GM12878 (cell line): ENCODE data around the gene UNC13D. TPM values are rescaled to one million over a fixed set of nuclear protein-coding genes. Genes with fewer than 3 reads are reported as not detected.
A peak's percentile ranks its signal among the peaks of the same experiment; 100 is the strongest.

Experiments
- BACH1 ChIP-seq: fragments of 450-650 bp; IDR thresholded peaks from 2 replicates; pipeline ENCODE4 v1.6.1; 2017; ENCODE audit warnings: mild to moderate bottlenecking, borderline replicate concordance
- BCL11A ChIP-seq: IDR thresholded peaks from 2 replicates; pipeline ENCODE4 v1.6.1; 2011; ENCODE audit warnings: low read depth, low read length
- BHLHE40 ChIP-seq, 2 experiments: fragments of 450-650 bp in 1 of 2; IDR thresholded peaks; 2 replicates each; pipeline ENCODE4 v1.6.1; 2011 to 2017; ENCODE audit warnings: low read depth in 2 of 2, borderline replicate concordance in 1 of 2, improper control_type of control experiment in 1 of 2, low read length in 1 of 2, mild to moderate bottlenecking in 1 of 2
- BMI1 ChIP-seq: fragments of 450-650 bp; IDR thresholded peaks from 2 replicates; pipeline ENCODE4 v1.6.1; 2016; ENCODE audit warnings: mild to moderate bottlenecking, moderate library complexity, borderline replicate concordance
- CBFB ChIP-seq: IDR thresholded peaks from 2 replicates; pipeline ENCODE4 v1.6.1; 2016; ENCODE audit warnings: antibody characterized with exemption, low read depth
- CHD1 ChIP-seq: IDR thresholded peaks from 2 replicates; pipeline ENCODE4 v1.6.1; 2012; ENCODE audit warnings: low read depth, low read length, improper control_type of control experiment
- E4F1 ChIP-seq: fragments of 450-650 bp; IDR thresholded peaks from 2 replicates; pipeline ENCODE4 v1.6.1; 2018; ENCODE audit warnings: borderline replicate concordance, mild to moderate bottlenecking; ENCODE audit not compliant: partially characterized antibody
- EP300 ChIP-seq, 2 experiments: fragments of 150-350 bp in 1 of 2; IDR thresholded peaks; 2 replicates each; pipeline ENCODE4 v1.6.1; 2011 to 2012; ENCODE audit warnings: low read depth in 2 of 2, low read length in 2 of 2, borderline replicate concordance in 1 of 2, improper control_type of control experiment in 1 of 2, inconsistent platforms in 1 of 2; ENCODE audit not compliant: control insufficient read depth in 1 of 2
- EZH2 ChIP-seq: IDR thresholded peaks from 2 replicates; pipeline ENCODE4 v1.6.1; 2012; ENCODE audit warnings: low read depth, mild to moderate bottlenecking, control low read depth, inconsistent platforms, low read length, borderline replicate concordance; ENCODE audit not compliant: control insufficient read depth
- HDGF ChIP-seq: fragments of 450-650 bp; IDR thresholded peaks from 2 replicates; pipeline ENCODE4 v1.6.1; 2016; ENCODE audit warnings: antibody characterized with exemption
- NFXL1 ChIP-seq: fragments of 450-650 bp; IDR thresholded peaks from 2 replicates; pipeline ENCODE4 v1.6.1; 2017; ENCODE audit warnings: antibody characterized with exemption, mild to moderate bottlenecking, borderline replicate concordance
- RB1 ChIP-seq: fragments of 450-650 bp; formaldehyde crosslinking; IDR thresholded peaks from 2 replicates; pipeline ENCODE4 v1.6.1; 2017; ENCODE audit warnings: mild to moderate bottlenecking, borderline replicate concordance
- SP1 ChIP-seq: IDR thresholded peaks from one replicate; pipeline ENCODE4 v1.6.1; 2011; ENCODE audit warnings: low read depth, low read length
- SRF ChIP-seq, 2 experiments: IDR thresholded peaks; 2 replicates each; pipeline ENCODE4 v1.6.1; 2011; ENCODE audit warnings: low read depth in 2 of 2, low read length in 2 of 2, mild to moderate bottlenecking in 1 of 2, moderate library complexity in 1 of 2
- TCF12 ChIP-seq: IDR thresholded peaks from 2 replicates; pipeline ENCODE4 v1.6.1; 2011; ENCODE audit warnings: low read depth, mild to moderate bottlenecking, low read length
- TCF3 ChIP-seq: IDR thresholded peaks from 2 replicates; pipeline ENCODE4 v1.6.1; 2012; ENCODE audit warnings: low read depth, mild to moderate bottlenecking, low read length, borderline replicate concordance; ENCODE audit not compliant: insufficient read depth
- ZNF274 ChIP-seq: IDR thresholded peaks from one replicate; pipeline ENCODE4 v1.8.0; 2011; ENCODE audit not compliant: insufficient read length, insufficient read depth
- ZNF592 ChIP-seq: fragments of 450-650 bp; IDR thresholded peaks from 2 replicates; pipeline ENCODE4 v1.6.1; 2017; ENCODE audit warnings: mild to moderate bottlenecking, moderate library complexity
- ZZZ3 ChIP-seq: IDR thresholded peaks from 2 replicates; pipeline ENCODE4 v1.6.1; 2011; ENCODE audit warnings: low read depth; ENCODE audit not compliant: control insufficient read depth, insufficient read length
- polyA plus RNA-seq, 11 experiments: library from polyadenylated mRNA; depleted of rRNA in 4 of 11; unstranded in 6 of 11; stranded (reverse) in 5 of 11; fragments of >200 nt; fragmentation: Nextera tagmentation in 4 of 11; fragmentation: Illumina TruSeq in 1 of 11; extraction: Ambion mirVana in 4 of 11; extraction: Trizol in 1 of 11; gene quantifications; 1 replicate in 1 of 11; 2 replicates in 10 of 11; pipeline versions ENCODE4 v1.2.1 to v1.2.3, GENCODE V29; 2011 to 2016; ENCODE audit warnings: inconsistent platforms in 2 of 11, missing spikeins in 2 of 11, low read depth in 1 of 11
- total RNA-seq, 4 experiments: library from RNA; depleted of rRNA in 3 of 4; stranded (reverse); fragments of >200 nt in 3 of 4; fragmentation: Illumina TruSeq in 1 of 4; extraction: Trizol in 1 of 4; gene quantifications; 2 replicates each; pipeline versions ENCODE4 v1.2.1 to v1.2.3, GENCODE V29; 2013 to 2021
- TF ChIP-seq, protein P1 (sequence below), 3 experiments: IDR thresholded peaks in 2 of 3; conservative IDR thresholded peaks in 1 of 3; 2 replicates each; pipeline ENCODE4 v1.5.1; 2011; ENCODE audit warnings: low read depth in 3 of 3, low read length in 3 of 3, mild to moderate bottlenecking in 3 of 3, control low read depth in 2 of 3, moderate library complexity in 2 of 3, inconsistent platforms in 1 of 3, mixed read lengths in 1 of 3; ENCODE audit not compliant: control insufficient read depth in 2 of 3, insufficient read depth in 1 of 3; ENCODE audit errors: extremely low read depth in 1 of 3
- TF ChIP-seq, protein P2 (sequence below): fragments of 450-650 bp; IDR thresholded peaks from 2 replicates; pipeline ENCODE4 v1.6.1; 2017; ENCODE audit warnings: borderline replicate concordance

The UNC13D gene
- total and polyA plus RNA-seq, 10 of the 15 experiments (the other 5 are each of a cell fraction or from before 2014, with no cell fraction given): 0.32 to 63.9 (median 25.2) TPM

- TF ChIP-seq, protein P1, sequence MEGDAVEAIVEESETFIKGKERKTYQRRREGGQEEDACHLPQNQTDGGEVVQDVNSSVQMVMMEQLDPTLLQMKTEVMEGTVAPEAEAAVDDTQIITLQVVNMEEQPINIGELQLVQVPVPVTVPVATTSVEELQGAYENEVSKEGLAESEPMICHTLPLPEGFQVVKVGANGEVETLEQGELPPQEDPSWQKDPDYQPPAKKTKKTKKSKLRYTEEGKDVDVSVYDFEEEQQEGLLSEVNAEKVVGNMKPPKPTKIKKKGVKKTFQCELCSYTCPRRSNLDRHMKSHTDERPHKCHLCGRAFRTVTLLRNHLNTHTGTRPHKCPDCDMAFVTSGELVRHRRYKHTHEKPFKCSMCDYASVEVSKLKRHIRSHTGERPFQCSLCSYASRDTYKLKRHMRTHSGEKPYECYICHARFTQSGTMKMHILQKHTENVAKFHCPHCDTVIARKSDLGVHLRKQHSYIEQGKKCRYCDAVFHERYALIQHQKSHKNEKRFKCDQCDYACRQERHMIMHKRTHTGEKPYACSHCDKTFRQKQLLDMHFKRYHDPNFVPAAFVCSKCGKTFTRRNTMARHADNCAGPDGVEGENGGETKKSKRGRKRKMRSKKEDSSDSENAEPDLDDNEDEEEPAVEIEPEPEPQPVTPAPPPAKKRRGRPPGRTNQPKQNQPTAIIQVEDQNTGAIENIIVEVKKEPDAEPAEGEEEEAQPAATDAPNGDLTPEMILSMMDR (IDR thresholded peaks at IDR 0.05 in 2 of 3, conservative IDR thresholded peaks at IDR 0.05 in 1 of 3; ENCODE audit: control insufficient read depth in 2 of 3, extremely low read depth in 1 of 3, insufficient read depth in 1 of 3, low read depth in 3 of 3, low read length in 3 of 3): no peak
- TF ChIP-seq E4F1 (no peak), BCL11A (no peak), SP1 (peak; percentile 36), BMI1 (no peak), HDGF (no peak), CBFB (no peak), ZNF592 (no peak), ZNF274 (no peak), EP300 (IDR thresholded peaks at IDR 0.05; ENCODE audit: borderline replicate concordance in 1 of 2, control insufficient read depth in 1 of 2, low read depth in 2 of 2, low read length in 2 of 2) (no peak), BHLHE40 (IDR thresholded peaks at IDR 0.05; ENCODE audit: borderline replicate concordance in 1 of 2, low read depth in 2 of 2, low read length in 1 of 2) (peak in 1 of 2 experiments; percentile 94; a peak in 1 of 4 replicates), RB1 (no peak), SRF (IDR thresholded peaks at IDR 0.05; ENCODE audit: low read depth in 2 of 2, low read length in 2 of 2) (no peak; a peak in 1 of 4 replicates), EZH2 (no peak), TCF3 (no peak), ZZZ3 (no peak), CHD1 (no peak), NFXL1 (no peak), BACH1 (no peak), TCF12 (no peak)
- TF ChIP-seq, protein P2, sequence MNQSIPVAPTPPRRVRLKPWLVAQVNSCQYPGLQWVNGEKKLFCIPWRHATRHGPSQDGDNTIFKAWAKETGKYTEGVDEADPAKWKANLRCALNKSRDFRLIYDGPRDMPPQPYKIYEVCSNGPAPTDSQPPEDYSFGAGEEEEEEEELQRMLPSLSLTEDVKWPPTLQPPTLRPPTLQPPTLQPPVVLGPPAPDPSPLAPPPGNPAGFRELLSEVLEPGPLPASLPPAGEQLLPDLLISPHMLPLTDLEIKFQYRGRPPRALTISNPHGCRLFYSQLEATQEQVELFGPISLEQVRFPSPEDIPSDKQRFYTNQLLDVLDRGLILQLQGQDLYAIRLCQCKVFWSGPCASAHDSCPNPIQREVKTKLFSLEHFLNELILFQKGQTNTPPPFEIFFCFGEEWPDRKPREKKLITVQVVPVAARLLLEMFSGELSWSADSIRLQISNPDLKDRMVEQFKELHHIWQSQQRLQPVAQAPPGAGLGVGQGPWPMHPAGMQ: no peak
Measured at GRCh38 chr17:75784473-75785015, 59.7 kb downstream of the UNC13D start, which contains the start of gene UNK (continued).
